Inflammatory macrophage (primary cell): ENCODE data around the gene KLRF2.

Experiments
- DNase-seq, 2 donors: peaks; one replicate each; pipeline ENCODE4 v3.0.0-alpha.2; 2020 to 2022

Gene KLRF2

DNA sequence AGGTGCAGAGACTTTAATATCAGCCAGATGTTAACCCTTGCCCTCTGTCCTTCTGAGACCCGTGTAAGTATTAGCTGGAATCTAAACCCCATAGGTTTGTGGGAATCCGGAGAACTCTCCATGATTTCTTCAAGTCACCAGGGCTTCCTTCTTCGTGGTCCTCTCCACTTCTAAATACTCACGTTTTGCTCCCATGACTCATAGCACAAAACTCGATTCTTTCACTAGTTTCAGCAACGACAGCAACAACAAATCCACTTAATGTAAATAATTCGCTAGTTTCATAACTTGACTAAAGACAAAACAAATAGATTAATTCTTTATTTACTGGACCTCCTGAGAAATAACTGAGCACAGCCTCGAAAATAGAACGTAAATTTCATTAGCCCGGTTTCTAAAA lies 55.3 kb downstream of the KLRF2 start:
- no peak for DNase-seq

DNA sequence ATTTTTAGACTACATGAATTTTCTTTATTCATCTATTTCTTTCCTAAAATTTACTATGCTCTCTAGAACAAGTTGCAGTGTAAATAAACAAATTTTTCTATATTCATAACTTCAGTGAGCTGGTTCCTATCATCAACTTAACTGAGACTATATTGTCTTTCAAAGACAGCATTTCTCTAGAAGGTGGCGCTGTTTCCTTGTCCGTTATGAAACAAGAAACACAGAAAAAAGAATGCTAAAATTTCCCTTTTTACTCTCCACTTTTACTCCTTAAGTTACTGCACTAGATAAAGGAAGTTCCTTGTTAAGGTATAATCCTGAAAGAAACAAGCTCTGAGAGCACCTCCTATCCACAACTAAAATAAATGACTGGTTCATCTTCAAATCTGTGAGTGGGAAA lies 59.1 kb downstream of the KLRF2 start:
- DNase-seq: peak; percentile 51 to 58

DNA sequence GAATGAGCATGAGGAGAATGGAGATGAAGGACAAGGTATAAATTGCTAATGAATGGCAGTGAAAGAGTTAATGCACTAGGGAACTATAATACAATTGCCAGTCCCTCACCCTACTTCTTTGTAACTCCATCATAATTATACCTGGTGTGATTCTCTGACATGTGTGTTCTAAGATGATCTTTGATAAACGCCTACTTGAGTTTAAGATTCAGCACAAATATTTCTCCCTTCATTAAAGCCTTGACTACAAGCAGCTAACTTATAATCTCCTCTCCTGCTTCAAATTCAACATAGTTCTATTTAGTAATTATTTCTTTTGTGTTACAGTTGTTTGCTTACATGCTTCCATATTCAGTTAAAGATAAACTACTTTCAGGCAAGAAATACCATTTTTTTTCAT lies 60.5 kb downstream of the KLRF2 start:
- no peak for DNase-seq

DNA sequence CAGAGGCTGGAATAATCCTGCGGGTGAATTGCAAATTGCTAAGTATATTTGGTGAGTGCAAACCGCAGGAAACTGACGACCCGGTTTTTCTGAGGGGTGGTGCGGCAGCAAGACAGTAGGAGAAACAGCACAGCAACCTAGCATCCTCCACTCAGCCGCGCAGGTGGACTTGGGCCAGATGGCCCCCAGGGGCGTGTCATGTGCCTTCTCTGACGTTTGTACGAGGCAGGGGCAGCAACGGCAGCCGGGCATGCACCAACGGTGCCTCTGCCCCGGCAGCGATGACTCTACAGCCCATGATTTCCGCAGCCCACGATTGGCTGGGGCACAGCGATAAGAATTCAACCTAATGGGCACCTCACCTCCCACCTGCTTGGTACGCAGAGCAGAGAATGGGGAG lies 62.0 kb downstream of the KLRF2 start:
- DNase-seq: peak; percentile 59 to 73

DNA sequence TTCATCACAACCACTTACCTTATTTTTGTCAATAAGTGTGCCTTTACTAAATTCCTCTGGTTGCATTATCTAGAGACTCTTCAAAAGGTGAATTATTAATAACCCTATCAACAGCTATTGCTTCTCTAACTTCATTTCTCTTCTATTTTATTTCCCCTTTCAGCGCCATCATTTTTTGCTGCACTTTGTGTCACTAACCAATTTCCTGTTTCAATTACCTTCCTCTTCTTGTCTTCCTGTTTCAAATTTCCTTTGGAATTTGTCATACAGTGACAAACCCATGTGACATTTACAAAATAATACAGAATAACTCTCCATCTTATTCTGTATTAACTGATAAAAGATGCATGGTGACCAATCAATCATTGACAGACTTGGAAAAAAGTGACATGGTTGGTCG lies 63.1 kb downstream of the KLRF2 start:
- DNase-seq: peak; percentile 41 to 80
